Ovary (tissue), 3 donors: ENCODE measurements around the gene ABCG8.

Source experiments
- CTCF ChIP-seq, 3 donors: fragments of 450-650 bp in 2 of 3; fragments of 200-600 bp in 1 of 3; IDR thresholded peaks; one replicate each; pipeline versions ENCODE4 v1.5.1 to v1.8.0; 2016 to 2022; ENCODE audit warnings: antibody characterized with exemption in 3 of 3, mild to moderate bottlenecking in 1 of 3
- EP300 ChIP-seq: sonication (generic); formaldehyde crosslinking; IDR thresholded peaks from one replicate; pipeline ENCODE4 v1.6.1; 2017; ENCODE audit warnings: antibody characterized with exemption
- POLR2A ChIP-seq: fragments of 450-650 bp; IDR thresholded peaks from one replicate; pipeline ENCODE4 v1.6.1; 2017; ENCODE audit warnings: antibody characterized with exemption, mild to moderate bottlenecking, moderate library complexity
- donor health status: DM: no; HTN: no; CAD: no.

- TF ChIP-seq CTCF (IDR thresholded peaks at IDR 0.05) (no peak), POLR2A (no peak), EP300 (no peak)
Measured at GRCh38 chr2:43837831-43838559, 776 bp upstream of the ABCG8 start.
